ENCODE data around the gene CADM3.
A peak's percentile ranks its signal among the peaks of the same experiment; 100 is the strongest.

CADM3 gene

DNA sequence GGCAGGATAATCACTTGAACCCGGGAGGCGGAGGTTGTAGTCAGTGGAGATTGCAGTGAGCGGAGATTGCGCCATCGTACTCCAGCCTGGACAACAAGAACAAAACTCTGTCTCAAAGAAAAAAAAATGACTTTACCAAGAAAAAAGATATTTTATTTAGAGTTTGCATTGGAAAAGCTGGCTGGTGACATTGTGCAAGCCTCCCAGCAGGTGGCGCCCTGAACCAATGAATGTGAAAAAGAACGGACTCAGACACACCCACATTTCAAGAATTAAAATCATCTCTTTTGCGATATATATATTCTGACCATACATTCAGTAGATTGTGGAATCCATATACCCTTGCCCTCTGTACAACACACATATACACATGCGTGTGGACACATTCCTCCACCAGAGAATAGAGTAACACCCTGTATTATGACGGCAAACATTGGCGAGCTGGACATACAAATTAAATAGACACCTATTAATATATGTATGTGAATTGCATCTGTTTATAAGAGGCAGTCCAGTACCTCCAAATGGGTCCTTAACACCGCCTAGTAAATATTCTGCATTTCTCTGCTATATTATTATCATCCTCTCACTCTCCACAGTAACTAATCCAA is 39.0 kb upstream of the CADM3 start:
- Histone ChIP-seq H4K20me1 (ENCODE audit: low read depth, low read length) (no peaks in the 10 kb centered on the region), H2AFZ (ENCODE audit: low read depth, low read length, severe bottlenecking) (no peak overlapping the region), H3K9me3 (ENCODE audit: insufficient read depth, low read length) (no peaks in the 10 kb centered on the region), H3K4me3 (ENCODE audit: insufficient read depth, low read length, poor library complexity, severe bottlenecking) (no peak overlapping the region), H3K27ac (ENCODE audit: low read depth, low read length) (no peak overlapping the region), H3K9ac (ENCODE audit: low read length) (no peak overlapping the region), H3K36me3 (ENCODE audit: low read length) (no peaks in the 10 kb centered on the region), H3F3A (ENCODE audit: insufficient read depth) (no peaks in the 10 kb centered on the region), H3K4me2 (ENCODE audit: low read depth, low read length, poor library complexity, severe bottlenecking) (no peak overlapping the region), H3K27me3 (ENCODE audit: low read length) (no peaks in the 10 kb centered on the region), H3K9me2 (replicated peaks; ENCODE audit: insufficient read depth, low read length) (no peaks in the 10 kb centered on the region), H3K79me2 (ENCODE audit: insufficient read depth, low read length) (no peaks in the 10 kb centered on the region)
- no peak for TF ChIP-seq EZH2phosphoT487 (conservative IDR thresholded peaks at IDR 0.05; ENCODE audit: low read length)
- TF ChIP-seq, protein P1, sequence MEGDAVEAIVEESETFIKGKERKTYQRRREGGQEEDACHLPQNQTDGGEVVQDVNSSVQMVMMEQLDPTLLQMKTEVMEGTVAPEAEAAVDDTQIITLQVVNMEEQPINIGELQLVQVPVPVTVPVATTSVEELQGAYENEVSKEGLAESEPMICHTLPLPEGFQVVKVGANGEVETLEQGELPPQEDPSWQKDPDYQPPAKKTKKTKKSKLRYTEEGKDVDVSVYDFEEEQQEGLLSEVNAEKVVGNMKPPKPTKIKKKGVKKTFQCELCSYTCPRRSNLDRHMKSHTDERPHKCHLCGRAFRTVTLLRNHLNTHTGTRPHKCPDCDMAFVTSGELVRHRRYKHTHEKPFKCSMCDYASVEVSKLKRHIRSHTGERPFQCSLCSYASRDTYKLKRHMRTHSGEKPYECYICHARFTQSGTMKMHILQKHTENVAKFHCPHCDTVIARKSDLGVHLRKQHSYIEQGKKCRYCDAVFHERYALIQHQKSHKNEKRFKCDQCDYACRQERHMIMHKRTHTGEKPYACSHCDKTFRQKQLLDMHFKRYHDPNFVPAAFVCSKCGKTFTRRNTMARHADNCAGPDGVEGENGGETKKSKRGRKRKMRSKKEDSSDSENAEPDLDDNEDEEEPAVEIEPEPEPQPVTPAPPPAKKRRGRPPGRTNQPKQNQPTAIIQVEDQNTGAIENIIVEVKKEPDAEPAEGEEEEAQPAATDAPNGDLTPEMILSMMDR (IDR thresholded peaks at IDR 0.05; ENCODE audit: insufficient read depth, low read length, poor library complexity, severe bottlenecking), result peak; percentile 82

DNA sequence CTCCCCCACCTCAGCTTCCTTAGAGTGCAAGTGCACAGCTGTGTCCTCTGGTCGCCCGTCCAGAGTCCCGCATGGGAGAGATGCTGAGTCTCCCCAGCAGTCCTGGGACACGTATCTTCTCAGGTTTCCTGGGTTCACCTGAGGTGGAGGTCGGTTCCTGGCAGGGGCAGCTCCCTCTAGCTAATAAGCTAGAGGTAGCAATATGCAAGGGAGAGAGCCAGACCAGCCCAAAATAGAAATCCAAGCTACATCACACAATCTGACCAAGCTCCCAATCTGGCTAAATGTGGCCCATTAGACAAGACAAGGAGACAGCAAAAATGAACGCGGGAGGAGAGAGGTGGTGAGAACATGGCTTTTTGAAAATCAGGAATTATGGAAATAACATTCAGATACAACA is 30.9 kb upstream of the CADM3 start:
- Histone ChIP-seq H3F3A (ENCODE audit: insufficient read depth) (no peaks in the 10 kb centered on the region), H3K4me3 (ENCODE audit: insufficient read depth, low read length, poor library complexity, severe bottlenecking) (no peak overlapping the region), H4K20me1 (ENCODE audit: low read depth, low read length) (no peaks in the 10 kb centered on the region), H3K9me2 (replicated peaks; ENCODE audit: insufficient read depth, low read length) (no peaks in the 10 kb centered on the region), H3K79me2 (ENCODE audit: insufficient read depth, low read length) (no peaks in the 10 kb centered on the region), H3K27ac (ENCODE audit: low read depth, low read length) (no peak overlapping the region), H2AFZ (ENCODE audit: low read depth, low read length, severe bottlenecking) (no peak overlapping the region), H3K4me2 (ENCODE audit: low read depth, low read length, poor library complexity, severe bottlenecking) (no peak overlapping the region), H3K27me3 (ENCODE audit: low read length) (no peaks in the 10 kb centered on the region), H3K9me3 (ENCODE audit: insufficient read depth, low read length) (no peaks in the 10 kb centered on the region), H3K9ac (ENCODE audit: low read length) (no peak overlapping the region), H3K36me3 (ENCODE audit: low read length) (no peaks in the 10 kb centered on the region)
- TF ChIP-seq, protein P1 (IDR thresholded peaks at IDR 0.05; ENCODE audit: insufficient read depth, low read length, poor library complexity, severe bottlenecking), result no peak
- TF ChIP-seq EZH2phosphoT487 (conservative IDR thresholded peaks at IDR 0.05; ENCODE audit: low read length), result no peak

DNA sequence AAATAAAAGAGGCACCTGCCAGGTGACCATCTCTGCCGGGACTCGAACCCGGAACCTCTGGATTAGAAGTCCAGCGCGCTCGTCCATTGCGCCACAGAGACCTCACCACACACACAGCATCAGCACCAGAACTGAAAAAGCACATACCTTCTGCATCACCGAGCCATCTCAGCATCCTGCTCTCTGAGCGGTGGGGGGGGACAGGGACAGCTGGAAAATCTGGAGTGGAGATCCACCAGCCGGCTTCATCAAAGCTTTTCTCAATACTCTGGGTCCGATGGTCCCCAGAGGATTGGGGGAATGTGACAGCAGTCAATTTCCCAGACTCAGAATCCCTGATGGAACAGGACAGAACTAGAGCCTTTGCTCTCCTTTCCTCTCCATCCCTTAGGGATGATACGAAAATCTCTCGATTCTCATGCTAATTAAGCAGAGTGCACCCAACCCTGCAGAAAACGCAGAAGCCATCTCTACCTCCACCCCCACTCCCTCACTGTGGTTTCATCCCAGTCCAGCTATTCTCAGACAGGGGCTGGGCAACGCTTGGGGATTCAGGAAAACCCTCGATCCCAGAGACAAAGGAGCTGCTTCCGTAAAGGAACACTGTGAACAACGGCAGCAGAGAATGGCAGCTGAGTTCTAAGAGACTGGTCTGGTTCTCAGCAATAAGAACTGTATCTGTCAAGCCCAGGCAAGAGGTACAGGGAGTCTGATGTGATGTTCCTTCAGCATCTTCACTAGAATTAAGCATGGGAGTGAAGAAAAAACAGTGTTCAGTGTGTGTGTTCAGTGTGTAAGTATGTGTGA is 29.6 kb upstream of the CADM3 start:
- TF ChIP-seq, protein P1 (IDR thresholded peaks at IDR 0.05; ENCODE audit: insufficient read depth, low read length, poor library complexity, severe bottlenecking), result no peak
- TF ChIP-seq EZH2phosphoT487 (conservative IDR thresholded peaks at IDR 0.05; ENCODE audit: low read length), result no peak
- no peaks in the 10 kb centered on the region for H3K9me3 ChIP-seq (ENCODE audit: insufficient read depth, low read length)
- H3K9me2 ChIP-seq (replicated peaks; ENCODE audit: insufficient read depth, low read length), result no peaks in the 10 kb centered on the region
- H3K4me3 ChIP-seq (ENCODE audit: insufficient read depth, low read length, poor library complexity, severe bottlenecking), result no peak overlapping the region
- H3K27me3 ChIP-seq (ENCODE audit: low read length), result no peaks in the 10 kb centered on the region
- H3F3A ChIP-seq (ENCODE audit: insufficient read depth), result no peaks in the 10 kb centered on the region
- no peak overlapping the region for H3K27ac ChIP-seq (ENCODE audit: low read depth, low read length)
- H3K9ac ChIP-seq (ENCODE audit: low read length), result no peak overlapping the region
- H3K79me2 ChIP-seq (ENCODE audit: insufficient read depth, low read length), result no peaks in the 10 kb centered on the region
- no peaks in the 10 kb centered on the region for H4K20me1 ChIP-seq (ENCODE audit: low read depth, low read length)
- H2AFZ ChIP-seq (ENCODE audit: low read depth, low read length, severe bottlenecking), result no peak overlapping the region
- no peak overlapping the region for H3K4me2 ChIP-seq (ENCODE audit: low read depth, low read length, poor library complexity, severe bottlenecking)
- no peaks in the 10 kb centered on the region for H3K36me3 ChIP-seq (ENCODE audit: low read length)
